HG03558 (cell line): ENCODE results near the gene ATG4A.

ENCODE experiments used
- ATAC-seq: cut with Tn5 transposase; IDR thresholded peaks from one replicate; pipeline ENCODE4 v1.9.1; 2021; ENCODE audit warnings: moderate number of reproducible peaks; ENCODE audit not compliant: unreplicated experiment; ENCODE audit errors: extremely low read depth

Gene ATG4A

GRCh38 chrX:108165383-108166111 lies 74.0 kb downstream of the ATG4A start:
- no peak for ATAC-seq

- no peak for ATAC-seq
These were observed 75.8 kb downstream of the ATG4A start for GRCh38 chrX:108167211-108167872.

- no peak for ATAC-seq
These were observed 77.6 kb downstream of the ATG4A start for GRCh38 chrX:108168961-108169740.

GRCh38 chrX:108169768-108170167 lies 78.2 kb downstream of the ATG4A start:
- no peak for ATAC-seq

GRCh38 chrX:108171671-108172070 lies 80.1 kb downstream of the ATG4A start:
- no peak for ATAC-seq

- no peak for ATAC-seq
These were observed 82.3 kb downstream of the ATG4A start for GRCh38 chrX:108173874-108174273.

GRCh38 chrX:108177351-108178142 lies 86.0 kb downstream of the ATG4A start:
- no peak for ATAC-seq

GRCh38 chrX:108178143-108178498 lies 86.5 kb downstream of the ATG4A start:
- no peak for ATAC-seq

- ATAC-seq, result no peak
These were observed 95.2 kb downstream of the ATG4A start for GRCh38 chrX:108186811-108187210.

- no peak for ATAC-seq
These were observed 106.8 kb downstream of the ATG4A start for GRCh38 chrX:108198420-108198819.

- ATAC-seq, result no peak
These were observed 107.5 kb downstream of the ATG4A start for GRCh38 chrX:108199041-108199440.

GRCh38 chrX:108199691-108200090 lies 108.1 kb downstream of the ATG4A start:
- no peak for ATAC-seq

GRCh38 chrX:108203540-108203939 lies 112.0 kb downstream of the ATG4A start:
- ATAC-seq, result no peak
